ENCODE results near the gene C1orf198.

Gene C1orf198

GRCh38 chr1:230809256-230809990 is 58.9 kb downstream of the C1orf198 start:
- DNase-seq (ENCODE audit: low spot score) = peak; percentile 26

- DNase-seq (ENCODE audit: low spot score) = peak; percentile 62
Measured at GRCh38 chr1:230808281-230808872, 59.9 kb downstream of the C1orf198 start.

GRCh38 chr1:230807561-230808280 is 60.6 kb downstream of the C1orf198 start:
- DNase-seq (ENCODE audit: low spot score) = peak; percentile 56

GRCh38 chr1:230807029-230807428 is 61.3 kb downstream of the C1orf198 start:
- DNase-seq (ENCODE audit: low spot score) = peak; percentile 65

GRCh38 chr1:230806552-230806951 is 61.8 kb downstream of the C1orf198 start:
- no peak for DNase-seq (ENCODE audit: low spot score)

- no peak for DNase-seq (ENCODE audit: low spot score)
Measured at GRCh38 chr1:230804396-230804795, 63.9 kb downstream of the C1orf198 start.

- peak; percentile 9 for DNase-seq (ENCODE audit: low spot score)
Measured at GRCh38 chr1:230800891-230801840, 67.2 kb downstream of the C1orf198 start.

GRCh38 chr1:230798491-230798890 is 69.8 kb downstream of the C1orf198 start:
- peak; percentile 44 for DNase-seq (ENCODE audit: low spot score)

GRCh38 chr1:230797942-230798365 is 70.4 kb downstream of the C1orf198 start:
- DNase-seq (ENCODE audit: low spot score) = peak; percentile 79

- DNase-seq (ENCODE audit: low spot score) = no peak
Measured at GRCh38 chr1:230797376-230797920, 70.9 kb downstream of the C1orf198 start.

GRCh38 chr1:230796626-230797025 is 71.7 kb downstream of the C1orf198 start:
- no peak for DNase-seq (ENCODE audit: low spot score)

- DNase-seq (ENCODE audit: low spot score) = peak; percentile 54
Measured at GRCh38 chr1:230794871-230795605, 73.3 kb downstream of the C1orf198 start.

GRCh38 chr1:230794431-230794830 is 73.9 kb downstream of the C1orf198 start:
- peak; percentile 46 for DNase-seq (ENCODE audit: low spot score)

- DNase-seq (ENCODE audit: low spot score) = no peak
Measured at GRCh38 chr1:230793463-230793745, 74.9 kb downstream of the C1orf198 start.

- DNase-seq (ENCODE audit: low spot score) = peak; percentile 20
Measured at GRCh38 chr1:230792691-230793462, 75.4 kb downstream of the C1orf198 start.

GRCh38 chr1:230791986-230792564 is 76.2 kb downstream of the C1orf198 start:
- peak; percentile 25 for DNase-seq (ENCODE audit: low spot score)

GRCh38 chr1:230790026-230790425 is 78.3 kb downstream of the C1orf198 start:
- peak; percentile 8 for DNase-seq (ENCODE audit: low spot score)

GRCh38 chr1:230788561-230789275 is 79.6 kb downstream of the C1orf198 start:
- DNase-seq (ENCODE audit: low spot score) = peak; percentile 37

- DNase-seq (ENCODE audit: low spot score) = peak; percentile 51
Measured at GRCh38 chr1:230787471-230787870, 80.8 kb downstream of the C1orf198 start.

Measured in left forelimb (tissue), 1 donor.